MM.1S (cell line): Measurements from ENCODE around the gene SOX14.

Source experiments
- DNase-seq: peaks from one replicate; pipeline ENCODE4 v3.0.0-alpha.2; 2015
- H2AFZ ChIP-seq: fragments of 300-600 bp; sonication (generic); 2 replicates; pipeline ENCODE4 v1.6.0; 2016; ENCODE audit warnings: antibody characterized with exemption, low read length
- H3F3A ChIP-seq: fragments of 300-600 bp; sonication (generic); 2 replicates; pipeline ENCODE4 v1.6.1; 2016; ENCODE audit warnings: mild to moderate bottlenecking, antibody characterized with exemption, low read length, moderate library complexity, mixed read lengths; ENCODE audit not compliant: insufficient read depth
- H3K27ac ChIP-seq: fragments of 300-600 bp; sonication (generic); 2 replicates; pipeline ENCODE4 v1.5.1; 2016; ENCODE audit warnings: mild to moderate bottlenecking, low read length
- H3K27me3 ChIP-seq: fragments of 300-600 bp; sonication (generic); replicated peaks from 2 replicates; pipeline ENCODE4 v1.6.0; 2016; ENCODE audit warnings: low read length; ENCODE audit not compliant: insufficient read depth
- H3K36me3 ChIP-seq: fragments of 300-600 bp; sonication (generic); replicated peaks from 2 replicates; pipeline ENCODE4 v1.6.1; 2016; ENCODE audit warnings: mild to moderate bottlenecking, low read length, mixed read lengths; ENCODE audit not compliant: insufficient read depth
- H3K4me1 ChIP-seq: fragments of 300-600 bp; sonication (generic); 2 replicates; pipeline ENCODE4 v1.6.1; 2016; ENCODE audit warnings: low read length, mixed read lengths
- H3K4me2 ChIP-seq: fragments of 300-600 bp; sonication (generic); 2 replicates; pipeline ENCODE4 v1.6.0; 2016; ENCODE audit warnings: low read depth, low read length
- H3K4me3 ChIP-seq: fragments of 300-600 bp; sonication (generic); 2 replicates; pipeline ENCODE4 v1.5.1; 2016; ENCODE audit warnings: low read length, mixed read lengths
- H3K79me2 ChIP-seq: fragments of 300-600 bp; sonication (generic); 2 replicates; pipeline ENCODE4 v1.6.1; 2016; ENCODE audit warnings: mixed run types, low read length, mixed read lengths
- H3K9ac ChIP-seq: fragments of 300-600 bp; sonication (generic); 2 replicates; pipeline ENCODE4 v1.6.1; 2016; ENCODE audit warnings: low read length, mixed read lengths
- H3K9me2 ChIP-seq: fragments of 300-600 bp; sonication (generic); replicated peaks from 2 replicates; pipeline ENCODE4 v1.6.1; 2016; ENCODE audit warnings: mild to moderate bottlenecking, low read length, mixed read lengths; ENCODE audit not compliant: insufficient read depth
- H3K9me3 ChIP-seq: fragments of 300-600 bp; sonication (generic); replicated peaks from 2 replicates; pipeline ENCODE4 v1.6.1; 2016; ENCODE audit warnings: mild to moderate bottlenecking, low read length, mixed read lengths; ENCODE audit not compliant: insufficient read depth
- H4K20me1 ChIP-seq: fragments of 300-600 bp; sonication (generic); 2 replicates; pipeline ENCODE4 v1.6.1; 2016; ENCODE audit warnings: mild to moderate bottlenecking, low read length, moderate library complexity, mixed read lengths; ENCODE audit not compliant: insufficient read depth
- CTCF ChIP-seq: fragments of 300-600 bp; sonication (generic); IDR thresholded peaks from 2 replicates; pipeline ENCODE4 v1.5.1; 2016; ENCODE audit warnings: antibody characterized with exemption, low read length, mixed read lengths
- EZH2 ChIP-seq: fragments of 300-600 bp; sonication (generic); optimal IDR thresholded peaks from 2 replicates; pipeline ENCODE3; 2017; ENCODE audit warnings: low read depth, mild to moderate bottlenecking, antibody characterized with exemption, low read length, mixed read lengths
- EZH2phosphoT487 ChIP-seq: fragments of 300-600 bp; sonication (generic); IDR thresholded peaks from 2 replicates; pipeline ENCODE4 v1.6.1; 2018; ENCODE audit warnings: antibody characterized with exemption, low read length

SOX14 gene

GRCh38 chr3:137815251-137815650, 51.1 kb downstream of the SOX14 start:
- no peaks in the 10 kb centered on the region for H3F3A ChIP-seq
- no peak overlapping the region for H3K27ac ChIP-seq
- H3K27me3 ChIP-seq = no peaks in the 10 kb centered on the region
- no peak overlapping the region for H2AFZ ChIP-seq
- TF ChIP-seq EZH2phosphoT487 (no peak), EZH2 (no peak), CTCF (no peak)
- no peaks in the 10 kb centered on the region for H3K36me3 ChIP-seq
- H3K9me2 ChIP-seq = no peaks in the 10 kb centered on the region
- no peak overlapping the region for H3K9ac ChIP-seq
- H3K4me3 ChIP-seq = no peak overlapping the region
- DNase-seq = no peak
- no peaks in the 10 kb centered on the region for H3K4me1 ChIP-seq
- H3K4me2 ChIP-seq = no peak overlapping the region
- no peaks in the 10 kb centered on the region for H4K20me1 ChIP-seq
- no peaks in the 10 kb centered on the region for H3K79me2 ChIP-seq
- H3K9me3 ChIP-seq = no peaks in the 10 kb centered on the region
